IMR-90 (cell line): ENCODE measurements around the gene SH2D6. TPM values are rescaled to one million over a fixed set of nuclear protein-coding genes. Genes with fewer than 3 reads are reported as not detected.

Experiments
- ATAC-seq: fragments of 200-7000 bp; cut with Tn5 transposase; 2 replicates; pipeline ENCODE4 v1.9.1; 2020; ENCODE audit warnings: low read depth, mild to moderate bottlenecking, moderate library complexity
- BruUV-seq: library from RNA; stranded (reverse); fragments of 400-500 nt; replicated peaks from 2 replicates; lab custom pipeline; 2021; lab: Mats Ljungman, UMichigan
- CTCF ChIA-PET: fragments of 300-600 bp; formaldehyde crosslinking; extraction: SDS; loops from one replicate; lab custom pipeline; 2021; ENCODE audit warnings: antibody characterized with exemption; lab: Yijun Ruan, JAX
- POLR2A ChIA-PET: fragments of 300-600 bp; sonication (Branson Sonifier 250); formaldehyde crosslinking; loops from one replicate; lab custom pipeline; 2022; ENCODE audit warnings: antibody characterized with exemption; ENCODE audit not compliant: unreplicated experiment; lab: Charles Lee
- DNase-seq: peaks from one replicate; pipeline ENCODE4 v3.0.0; 2013
- H2AFZ ChIP-seq: replicated peaks from 2 replicates; pipeline ENCODE3; 2013; ENCODE audit warnings: low read length, mild to moderate bottlenecking; ENCODE audit not compliant: poor library complexity
- H2AK5ac ChIP-seq: 2 replicates; pipeline ENCODE4 v1.6.1; 2013; ENCODE audit warnings: low read depth, low read length, inconsistent platforms
- H2AK9ac ChIP-seq: replicated peaks from 2 replicates; pipeline ENCODE3; 2013; ENCODE audit warnings: mild to moderate bottlenecking, low read depth, low read length, moderate library complexity; ENCODE audit not compliant: poor library complexity
- H2BK120ac ChIP-seq: 2 replicates; pipeline ENCODE4 v1.6.1; 2013; ENCODE audit warnings: low read depth, low read length, inconsistent platforms
- H2BK15ac ChIP-seq: 3 replicates; pipeline ENCODE4 v1.6.1; 2013; ENCODE audit warnings: low read depth, low read length, inconsistent platforms
- H2BK20ac ChIP-seq: 2 replicates; pipeline ENCODE4 v1.6.1; 2013; ENCODE audit warnings: low read depth, mild to moderate bottlenecking, inconsistent platforms, low read length, moderate library complexity
- H2BK5ac ChIP-seq: 2 replicates; pipeline ENCODE4 v1.6.1; 2013; ENCODE audit warnings: mild to moderate bottlenecking, low read depth, low read length, inconsistent platforms; ENCODE audit not compliant: poor library complexity, severe bottlenecking
- H3K14ac ChIP-seq: replicated peaks from 2 replicates; pipeline ENCODE4 v1.6.1; 2013; ENCODE audit warnings: low read depth, low read length, inconsistent platforms
- H3K18ac ChIP-seq: 2 replicates; pipeline ENCODE4 v1.6.1; 2013; ENCODE audit warnings: low read depth, low read length, control low read depth
- H3K23ac ChIP-seq: 2 replicates; pipeline ENCODE4 v1.6.1; 2013; ENCODE audit warnings: low read depth, low read length, inconsistent platforms
- H3K27ac ChIP-seq: 2 replicates; pipeline ENCODE4 v1.5.1; 2013; ENCODE audit warnings: mild to moderate bottlenecking, control low read depth, low read length; ENCODE audit not compliant: insufficient read depth
- H3K27me3 ChIP-seq: 2 replicates; pipeline ENCODE4 v1.6.1; 2013; ENCODE audit warnings: low read length; ENCODE audit not compliant: control insufficient read depth, insufficient read depth
- H3K36me3 ChIP-seq: 2 replicates; pipeline ENCODE4 v1.6.1; 2013; ENCODE audit warnings: low read length, mixed read lengths; ENCODE audit not compliant: control insufficient read depth, insufficient read depth
- H3K4ac ChIP-seq: 2 replicates; pipeline ENCODE4 v1.6.1; 2013; ENCODE audit warnings: low read depth, low read length, inconsistent platforms
- H3K4me1 ChIP-seq: 2 replicates; pipeline ENCODE4 v1.6.1; 2013; ENCODE audit warnings: low read length, mixed read lengths; ENCODE audit not compliant: control insufficient read depth, insufficient read depth
- H3K4me2 ChIP-seq: 2 replicates; pipeline ENCODE4 v1.6.1; 2013; ENCODE audit warnings: low read depth, mild to moderate bottlenecking, control low read depth, low read length, moderate library complexity
- H3K4me3 ChIP-seq: 2 replicates; pipeline ENCODE4 v1.5.1; 2013; ENCODE audit warnings: low read depth, mild to moderate bottlenecking, control low read depth, low read length, moderate library complexity; ENCODE audit not compliant: insufficient read depth
- H3K56ac ChIP-seq: 2 replicates; pipeline ENCODE4 v1.6.1; 2013; ENCODE audit warnings: low read length, inconsistent platforms; ENCODE audit not compliant: insufficient read depth; ENCODE audit errors: extremely low read depth
- H3K79me1 ChIP-seq, 2 experiments: 2 replicates each; pipeline ENCODE4 v1.6.1; 2013; ENCODE audit warnings: low read length in 2 of 2, inconsistent platforms in 1 of 2, low read depth in 1 of 2
- H3K9ac ChIP-seq: 2 replicates; pipeline ENCODE4 v1.6.1; 2013; ENCODE audit warnings: low read depth, low read length, control low read depth
- H3K9me1 ChIP-seq: 2 replicates; pipeline ENCODE4 v1.6.1; 2013; ENCODE audit warnings: low read length, inconsistent platforms; ENCODE audit not compliant: insufficient read depth
- H3K9me3 ChIP-seq: 2 replicates; pipeline ENCODE4 v1.6.1; 2013; ENCODE audit warnings: low read length; ENCODE audit not compliant: control insufficient read depth, insufficient read depth
- H4K20me1 ChIP-seq: 2 replicates; pipeline ENCODE4 v1.6.1; 2013; ENCODE audit warnings: low read length, inconsistent platforms; ENCODE audit not compliant: insufficient read depth
- H4K5ac ChIP-seq: 2 replicates; pipeline ENCODE4 v1.6.1; 2013; ENCODE audit warnings: mild to moderate bottlenecking, low read depth, low read length, control low read depth
- H4K8ac ChIP-seq, 2 experiments: 2 replicates each; pipeline ENCODE4 v1.6.1; 2013; ENCODE audit warnings: low read depth in 2 of 2, low read length in 2 of 2, control low read depth in 1 of 2, inconsistent platforms in 1 of 2
- H4K91ac ChIP-seq: 2 replicates; pipeline ENCODE4 v1.6.1; 2013; ENCODE audit warnings: low read depth, low read length, inconsistent platforms; ENCODE audit not compliant: insufficient read depth
- BHLHE40 ChIP-seq: fragments of 150-350 bp; IDR thresholded peaks from 2 replicates; pipeline ENCODE4 v1.6.1; 2016; ENCODE audit warnings: mild to moderate bottlenecking, low read depth, low read length
- FOS ChIP-seq: fragments of 150-350 bp; IDR thresholded peaks from 2 replicates; pipeline ENCODE4 v1.6.1; 2016; ENCODE audit warnings: low read depth, low read length
- MAZ ChIP-seq: IDR thresholded peaks from 2 replicates; pipeline ENCODE4 v1.6.1; 2012; ENCODE audit warnings: low read depth, mild to moderate bottlenecking, low read length, improper control_type of control experiment, moderate library complexity, borderline replicate concordance
- RAD21 ChIP-seq: IDR thresholded peaks from 2 replicates; pipeline ENCODE4 v1.6.1; 2012; ENCODE audit warnings: low read length, improper control_type of control experiment
- USF2 ChIP-seq: fragments of 150-350 bp; IDR thresholded peaks from 2 replicates; pipeline ENCODE4 v1.6.1; 2017; ENCODE audit warnings: mild to moderate bottlenecking, antibody characterized with exemption, low read length, low read depth
- WGBS, 2 experiments: methylation state at CpG; one replicate each; pipeline versions ENCODE4 v1.1.5 to v1.1.7; 2013; ENCODE audit warnings: missing lambda C conversion rate in 2 of 2; ENCODE audit not compliant: insufficient read length in 1 of 2; ENCODE audit errors: extremely low coverage in 2 of 2; 5-methylcytosine and 5-hydroxymethylcytosine counted together
- dilution Hi-C: fragments of 300-500 bp; cut with HindIII; formaldehyde crosslinking; loops from one replicate; pipeline ENCODE4 v1.14.3; 2018; ENCODE audit warnings: low sequenced_read_pairs; ENCODE audit not compliant: unreplicated experiment
- in situ Hi-C: fragments of 300-500 bp; cut with MboI; formaldehyde crosslinking; loops from 3 replicates; pipeline ENCODE4 v1.14.3; 2019; ENCODE audit warnings: low sequenced_read_pairs, inconsistent platforms, mixed read lengths
- intact Hi-C: fragments of 100-400 bp; cut with micrococcal nuclease; formaldehyde crosslinking; loops from 2 replicates; pipeline ENCODE4 v1.10.0; 2022
- polyA plus RNA-seq, 3 experiments: library from polyadenylated mRNA; depleted of rRNA; stranded (reverse); fragments of >200 nt; gene quantifications; 2 replicates each; pipeline ENCODE4 v1.2.3, GENCODE V29; 2012; ENCODE audit warnings: low replicate concordance in 1 of 3
- total RNA-seq: library from RNA; depleted of rRNA; stranded (reverse); fragments of >200 nt; gene quantifications from 2 replicates; pipeline ENCODE4 v1.2.3, GENCODE V29; 2012

SH2D6 gene
- total and polyA plus RNA-seq, 2 of the 4 experiments (the other 2 are of a cell fraction): 0.32 to 0.36 TPM

DNA sequence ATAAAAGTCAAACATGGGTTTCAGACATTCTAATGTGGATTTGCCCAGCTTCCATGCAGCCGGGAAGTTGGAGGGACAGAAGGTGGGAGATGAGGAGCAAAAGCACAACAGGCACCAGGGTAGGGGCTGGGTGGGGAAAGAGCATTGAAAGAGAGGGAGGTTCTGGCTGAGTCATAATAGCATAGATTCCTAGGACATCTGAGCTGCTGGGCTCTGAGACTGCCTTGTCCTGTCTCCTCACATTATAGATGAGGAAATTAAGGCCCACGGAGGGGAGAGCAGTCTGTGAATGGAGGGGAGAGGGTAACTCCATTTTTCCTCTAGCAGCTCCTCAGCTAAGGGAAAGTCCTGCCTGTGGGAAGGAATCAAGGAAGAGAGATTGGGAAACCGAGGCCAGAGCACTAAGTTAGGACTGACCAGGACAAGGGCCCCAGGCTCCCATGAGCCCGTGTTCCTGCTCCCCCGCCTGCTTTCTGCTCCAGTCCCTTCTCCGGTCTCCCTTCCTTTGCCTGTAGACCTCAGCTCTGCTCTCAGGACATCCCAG, 26.2 kb downstream of the SH2D6 start:
- H3K9me3 ChIP-seq: no peaks in the 10 kb centered on the region
- ChIA-PET POLR2A (interaction anchor here (0.6 to 1.3 kb wide), 2 partner anchors 73 to 96 kb away, joined by 3 to 5 read pairs; no protein-coding TSS in a partner anchor), CTCF (no interaction called here)
- H2BK120ac ChIP-seq: peak overlapping the region; percentile 99
- H3K27me3 ChIP-seq: no peaks in the 10 kb centered on the region
- H2AFZ ChIP-seq: peak overlapping the region; percentile 82
- H4K20me1 ChIP-seq: no peaks in the 10 kb centered on the region
- H3K4me1 ChIP-seq: peaks cover 24% of the 10 kb centered on the region
- peak overlapping the region; percentile 88; the same call in 2 of the 3 replicates for H2BK15ac ChIP-seq
- H4K5ac ChIP-seq: peak overlapping the region; percentile 38
- peak overlapping the region; percentile 63 for H2AK9ac ChIP-seq
- H4K91ac ChIP-seq: peak overlapping the region; percentile 100
- H3K4me2 ChIP-seq: no peak overlapping the region
- peak overlapping the region; percentile 97 for H2AK5ac ChIP-seq
- no peak overlapping the region for H3K4me3 ChIP-seq
- ATAC-seq (peak; percentile 67), DNase-seq (peak; percentile 56)
- peak overlapping the region; percentile 99 for H3K4ac ChIP-seq
- in situ Hi-C loops: no loop called here
- H3K36me3 ChIP-seq: no peaks in the 10 kb centered on the region
- H2BK5ac ChIP-seq: peak overlapping the region; percentile 68
- peak overlapping the region; percentile 55 for H3K18ac ChIP-seq
- dilution Hi-C loops: no loop called here
- H3K9ac ChIP-seq: peak overlapping the region; percentile 22
- H2BK20ac ChIP-seq: peak overlapping the region; percentile 95
- H3K23ac ChIP-seq: peak overlapping the region; percentile 39; the same call in 1 of the 2 replicates
- H3K9me1 ChIP-seq: peaks cover 31% of the 10 kb centered on the region
- H3K27ac ChIP-seq: peak overlapping the region; percentile 84; the same call in 1 of the 2 replicates
- intact Hi-C loops: no loop called here
- H3K79me1 ChIP-seq: 0 out of 4 replicates have a peak, but pooled peaks cover 0 to 8% of the 10 kb centered on the region in 2 experiments
- H3K14ac ChIP-seq: peak overlapping the region; percentile 97
- peak overlapping the region; percentile 93; the same call in 1 of the 2 replicates for H3K56ac ChIP-seq
- peak overlapping the region; percentile 82 to 98; a peak in 3 of 4 replicates for H4K8ac ChIP-seq
- 69% methylated on average over 2 of the region's 6 CpGs; no CpG with 5 or more reads in 1 of the 2 experiments for WGBS, 2 experiments
- TF ChIP-seq USF2: no peak
- TF ChIP-seq BHLHE40: no peak
- TF ChIP-seq RAD21: no peak
- no peak for TF ChIP-seq FOS
- 0 out of 2 replicates have a peak, but pooled peaks have one; percentile 13 for TF ChIP-seq MAZ
- no TSS peak for BruUV-seq
